Lower lobe of right lung (tissue), 2 donors: ENCODE results near the gene SPAG7. TPM values are rescaled to one million over a fixed set of nuclear protein-coding genes. Genes with fewer than 3 reads are reported as not detected.

Experiments
- ATAC-seq, 2 donors: fragments of 200-7000 bp; cut with Tn5 transposase; one replicate each; pipeline ENCODE4 v1.9.1; 2020 to 2022; ENCODE audit warnings: mild to moderate bottlenecking in 2 of 2, moderate library complexity in 2 of 2
- DNase-seq: peaks from one replicate; pipeline ENCODE4 v3.0.0-alpha.2; 2020
- H3K27ac ChIP-seq: fragments of 200-600 bp; one replicate; pipeline ENCODE4 v1.8.0; 2022
- H3K27me3 ChIP-seq: fragments of 200-600 bp; one replicate; pipeline ENCODE4 v1.8.0; 2022; ENCODE audit warnings: low read depth
- H3K36me3 ChIP-seq: fragments of 200-600 bp; one replicate; pipeline ENCODE4 v1.8.0; 2022; ENCODE audit warnings: mild to moderate bottlenecking
- H3K4me1 ChIP-seq: fragments of 200-600 bp; one replicate; pipeline ENCODE4 v1.8.0; 2022
- H3K4me3 ChIP-seq: fragments of 200-600 bp; one replicate; pipeline ENCODE4 v1.8.0; 2022; ENCODE audit warnings: mild to moderate bottlenecking
- H3K9me3 ChIP-seq: fragments of 200-600 bp; one replicate; pipeline ENCODE4 v1.8.0; 2022
- CTCF ChIP-seq: fragments of 200-600 bp; IDR thresholded peaks from one replicate; pipeline ENCODE4 v1.8.0; 2022; ENCODE audit warnings: antibody characterized with exemption, mild to moderate bottlenecking
- intact Hi-C: fragments of 100-400 bp; cut with DNase I; formaldehyde crosslinking; loops from one replicate; pipeline ENCODE4 v1.11.0; 2022
- total RNA-seq: library from RNA; stranded (reverse); fragmentation: NEBNext Ultra II Directional; extraction: Animal tissue kit (Norgen Biotek cat#: 25700); gene quantifications from one replicate; pipeline ENCODE4 v1.2.1, GENCODE V29; 2021
- donor health status: DM: no; HTN: yes; CAD: no; lungs with severe emphysema.

The SPAG7 gene
- total RNA-seq, 1 donor from 2014 or later = 56.3 TPM

- peak; percentile 78 for DNase-seq
- peak; percentile 61 to 70 for ATAC-seq
- H3K36me3 ChIP-seq = peaks cover 42% of the 10 kb centered on the region
- no peaks in the 10 kb centered on the region for H3K27me3 ChIP-seq
- H3K4me1 ChIP-seq = peaks cover 54% of the 10 kb centered on the region
- intact Hi-C loops = no loop called here
- no peak for TF ChIP-seq CTCF
- H3K27ac ChIP-seq = peak overlapping the region; percentile 98
- H3K4me3 ChIP-seq = peak overlapping the region; percentile 99
- H3K9me3 ChIP-seq = no peaks in the 10 kb centered on the region
These were observed 20.0 kb downstream of the SPAG7 start for GRCh38 chr17:4947411-4948165.

- ATAC-seq (no peak), DNase-seq (no peak)
- H3K4me1 ChIP-seq = peaks cover 54% of the 10 kb centered on the region
These were observed 20.6 kb downstream of the SPAG7 start for GRCh38 chr17:4947010-4947410.

GRCh38 chr17:4946312-4946976, 21.2 kb downstream of the SPAG7 start:
- Histone ChIP-seq H3K27me3 (no peaks in the 10 kb centered on the region), H3K4me1 (peaks cover 58% of the 10 kb centered on the region), H3K4me3 (peak overlapping the region; percentile 99), H3K27ac (no peak overlapping the region), H3K36me3 (peaks cover 50% of the 10 kb centered on the region), H3K9me3 (no peaks in the 10 kb centered on the region)
- intact Hi-C loops = no loop called here
- DNase-seq (no peak), ATAC-seq (no peak)
- TF ChIP-seq CTCF = no peak

More at GRCh38 chr17:4947010-4947410, 20.6 kb downstream of the SPAG7 start:
- H3K9me3 ChIP-seq = no peaks in the 10 kb centered on the region
- peaks cover 48% of the 10 kb centered on the region for H3K36me3 ChIP-seq
- H3K4me3 ChIP-seq = peak overlapping the region; percentile 99
- TF ChIP-seq CTCF = no peak
- intact Hi-C loops = no loop called here
- H3K27ac ChIP-seq = peak overlapping the region; percentile 98
- H3K27me3 ChIP-seq = no peaks in the 10 kb centered on the region

GRCh38 chr17:4945944-4946280, 21.7 kb downstream of the SPAG7 start:
- no peak for TF ChIP-seq CTCF
- Histone ChIP-seq H3K27me3 (no peaks in the 10 kb centered on the region), H3K36me3 (peaks cover 50% of the 10 kb centered on the region), H3K27ac (no peak overlapping the region), H3K4me1 (peaks cover 59% of the 10 kb centered on the region), H3K9me3 (no peaks in the 10 kb centered on the region), H3K4me3 (peak overlapping the region; percentile 99)
- intact Hi-C loops = no loop called here
- ATAC-seq (no peak), DNase-seq (no peak)

GRCh38 chr17:4945176-4945943, 22.3 kb downstream of the SPAG7 start:
- Histone ChIP-seq H3K9me3 (no peaks in the 10 kb centered on the region), H3K27me3 (no peaks in the 10 kb centered on the region), H3K4me3 (peak overlapping the region; percentile 99), H3K4me1 (peaks cover 55% of the 10 kb centered on the region), H3K36me3 (peaks cover 50% of the 10 kb centered on the region), H3K27ac (peak overlapping the region; percentile 47)
- TF ChIP-seq CTCF = no peak
- intact Hi-C loops = no loop called here
- DNase-seq = peak; percentile 77
- no peak for ATAC-seq
